Measurements from ENCODE around the gene CERK.
"Not testable (repeated sequence)": the region's sequence is repeated elsewhere in the genome, so short reads cannot be mapped to it uniquely, and the experiment has no call there.

Gene CERK

DNA sequence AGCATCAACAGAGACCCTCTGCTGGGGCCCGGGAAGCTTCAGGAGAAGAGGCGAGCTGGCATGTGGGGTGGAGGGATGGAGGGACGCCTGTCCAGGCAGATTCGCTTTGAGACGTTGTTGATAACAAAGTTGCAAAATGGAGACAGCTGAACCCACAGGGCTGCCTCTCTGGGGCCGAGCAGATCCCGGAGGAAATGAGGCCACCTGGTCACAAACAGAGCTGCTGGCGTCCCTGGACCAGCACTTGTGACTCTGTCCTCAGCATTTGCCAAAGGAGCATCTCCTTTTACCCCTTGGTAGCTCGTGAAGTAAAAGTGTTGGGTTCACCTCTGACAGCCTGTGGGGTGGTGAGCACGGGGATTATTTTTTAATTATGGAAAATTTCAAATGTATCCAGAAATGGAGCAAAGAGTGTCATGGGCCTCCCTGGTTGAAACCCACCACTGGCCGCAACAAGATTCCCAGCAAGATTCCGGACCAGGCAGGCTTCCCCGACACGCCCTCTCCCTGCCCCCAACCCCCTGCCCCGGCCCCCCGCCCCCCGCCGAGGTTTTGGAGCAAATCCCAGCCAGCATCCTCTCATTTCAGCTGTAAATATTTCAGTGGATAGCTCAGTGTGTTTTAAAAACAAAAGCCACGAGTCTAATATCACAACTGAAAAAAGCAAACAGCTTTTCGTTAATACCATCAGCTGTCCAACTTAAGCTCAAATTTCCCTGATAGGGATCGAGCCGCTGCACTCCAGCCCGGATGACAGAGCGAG is 97.6 kb downstream of the CERK start:
- DNase-seq: no peak

DNA sequence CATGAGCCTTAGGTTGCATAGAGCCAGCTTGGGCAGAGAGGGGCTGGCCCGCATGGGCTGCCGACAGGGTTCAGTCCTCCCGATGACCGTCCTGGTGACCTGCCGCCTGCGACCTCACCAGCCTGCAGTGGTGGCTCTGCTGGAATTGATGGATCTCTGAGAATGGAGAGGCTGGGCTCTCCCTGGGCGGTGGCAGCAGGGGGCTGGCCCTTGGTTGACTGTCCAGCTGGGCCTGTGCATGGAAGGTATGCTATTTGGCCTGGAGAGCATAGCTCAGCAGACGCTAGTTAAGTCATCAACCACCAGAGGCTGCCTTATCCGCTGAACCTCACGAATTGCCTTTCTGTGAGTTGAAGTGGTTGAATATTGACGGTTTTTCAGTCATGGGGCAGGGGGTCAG is 98.2 kb downstream of the CERK start:
- DNase-seq: no peak

DNA sequence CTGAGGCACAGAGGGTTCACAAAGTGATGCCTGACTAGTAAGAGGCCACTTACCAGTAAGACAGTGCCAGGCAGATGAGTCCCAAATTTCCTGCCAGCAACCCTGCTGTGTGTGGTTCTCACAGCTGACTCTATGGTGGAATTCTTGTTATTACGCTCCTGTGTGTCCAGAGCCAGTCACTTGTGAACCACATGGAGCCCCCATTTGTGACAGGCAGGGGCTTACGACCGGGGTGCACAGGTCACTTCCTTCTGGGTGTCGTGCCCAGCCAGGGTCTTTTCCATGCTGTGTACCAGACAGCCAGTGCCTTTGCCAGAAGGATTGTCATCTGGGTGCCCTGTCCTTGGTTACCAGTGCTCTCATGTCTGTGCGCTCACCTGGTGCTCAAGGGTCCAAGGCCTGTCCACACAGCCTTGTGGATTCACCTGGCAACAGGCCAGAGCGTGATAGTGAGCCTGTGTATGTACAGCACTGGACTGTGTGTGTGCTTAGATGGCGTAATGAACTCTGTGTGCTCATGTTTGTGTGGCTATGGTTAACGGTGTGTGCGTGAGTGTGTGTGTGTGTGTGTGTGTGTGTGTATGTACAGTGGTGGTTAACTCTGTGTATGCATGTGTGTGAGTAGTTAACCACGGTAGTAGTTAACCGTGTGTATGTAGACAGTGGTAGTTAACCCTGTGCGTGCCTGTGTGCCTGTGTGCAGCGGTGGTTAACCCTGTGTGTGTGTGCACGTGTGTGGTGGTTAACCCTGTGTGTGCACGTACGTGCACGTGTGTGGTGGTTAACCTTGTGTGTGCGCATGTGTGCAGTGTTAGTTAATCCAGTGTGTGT is 99.2 kb downstream of the CERK start:
- DNase-seq: no peak

DNA sequence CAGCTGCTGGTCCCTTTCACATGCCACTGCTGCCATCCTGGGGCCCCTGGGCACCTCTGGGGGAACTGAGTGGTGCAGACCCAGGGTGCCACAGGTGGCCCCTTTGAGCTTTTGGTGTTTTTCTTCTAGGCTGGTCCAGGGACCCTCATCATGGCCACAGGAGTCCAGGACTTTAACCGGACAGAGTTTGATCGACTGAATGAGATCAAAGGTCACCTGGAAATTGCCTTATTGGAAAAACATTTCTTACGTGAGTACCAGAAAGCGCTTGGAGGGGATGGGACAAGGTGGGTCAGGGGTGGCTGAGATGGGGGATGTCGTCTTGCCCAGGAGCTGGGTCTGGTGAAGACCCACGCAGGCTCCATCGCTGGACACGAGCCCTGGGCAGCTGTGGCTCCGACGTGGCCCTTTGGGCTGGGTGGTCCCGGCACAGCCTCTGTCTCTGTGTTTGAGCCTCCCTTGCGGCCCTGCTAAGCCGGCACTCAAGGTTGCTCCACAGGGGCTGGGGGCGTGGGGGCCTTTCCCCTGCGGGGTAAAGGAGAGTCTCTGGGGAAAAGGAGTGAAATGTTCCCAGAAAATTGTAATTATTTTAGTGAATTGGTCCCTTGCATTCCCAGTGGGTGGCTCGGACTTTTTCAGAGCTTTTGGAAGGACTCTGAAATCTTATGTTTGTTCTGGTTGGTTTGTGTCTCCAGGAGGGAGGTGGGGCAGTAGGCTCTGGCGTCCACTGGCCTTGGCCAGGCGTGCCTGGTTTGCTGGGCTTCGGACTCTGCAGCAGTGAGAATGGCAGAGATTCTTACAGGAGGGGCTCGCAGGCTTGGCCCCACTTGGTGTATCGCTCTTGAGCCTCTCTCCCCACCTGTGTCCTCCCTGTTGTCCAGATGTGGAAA is 100.1 kb downstream of the CERK start:
- DNase-seq: no peak

DNA sequence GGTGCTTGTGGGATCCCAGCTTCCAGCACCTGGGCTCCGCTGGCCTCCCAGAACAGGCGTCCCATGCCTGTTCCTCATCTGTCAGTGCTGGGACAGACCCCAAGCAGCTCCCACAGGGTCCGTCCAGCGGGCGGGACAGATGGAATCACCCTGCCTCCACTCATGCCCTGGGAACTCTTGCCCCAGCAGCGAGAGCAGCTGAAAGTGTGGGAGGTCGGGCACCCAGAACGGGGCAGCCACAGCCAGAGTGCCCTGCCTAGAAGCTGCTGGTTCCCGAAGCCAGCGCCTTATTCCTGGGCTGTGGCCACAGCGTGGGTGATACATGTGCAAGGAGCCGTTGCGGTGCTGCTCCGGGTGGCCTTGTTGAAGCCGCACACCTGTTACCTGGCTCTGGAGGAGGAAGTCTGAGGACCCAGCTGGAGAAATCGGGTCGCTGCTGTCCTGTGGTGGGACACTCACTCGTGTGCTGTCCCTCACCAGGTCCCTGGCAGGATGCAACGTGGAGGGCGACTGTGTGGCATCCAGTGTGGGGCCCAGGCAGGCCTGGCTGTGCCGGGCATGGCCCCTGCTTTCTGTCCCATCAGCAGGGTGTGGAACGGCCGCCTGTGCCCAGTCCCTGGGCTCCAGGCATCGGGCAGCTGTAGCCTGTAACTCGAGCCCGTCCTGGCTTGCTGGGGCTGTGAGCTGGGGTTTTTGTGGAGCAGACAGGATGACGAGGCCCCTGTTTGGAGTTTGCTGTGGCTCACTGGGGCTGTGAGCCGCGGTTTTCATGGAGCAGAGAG is 101.6 kb downstream of the CERK start:
- DNase-seq: no peak

DNA sequence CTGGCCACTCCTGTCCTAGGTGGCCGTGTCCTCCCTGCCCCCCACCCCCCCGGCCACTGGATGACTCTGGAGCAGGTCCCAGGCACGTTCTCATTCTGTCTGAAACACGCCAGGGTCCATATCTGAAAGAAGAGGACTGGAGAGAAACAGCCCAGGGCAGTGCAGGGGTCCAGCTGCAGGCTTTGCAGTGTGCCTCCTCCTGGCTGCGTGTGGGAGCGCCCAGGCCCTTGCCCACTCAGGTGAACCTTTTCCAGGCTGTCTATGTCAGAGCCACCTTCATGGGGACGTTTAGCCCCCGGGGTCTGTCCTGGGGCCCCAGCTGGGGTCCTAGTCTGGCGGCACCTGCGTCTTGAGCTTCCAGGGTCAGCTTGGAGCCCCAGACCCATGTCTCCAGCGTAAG is 102.3 kb downstream of the CERK start:
- DNase-seq: no peak

DNA sequence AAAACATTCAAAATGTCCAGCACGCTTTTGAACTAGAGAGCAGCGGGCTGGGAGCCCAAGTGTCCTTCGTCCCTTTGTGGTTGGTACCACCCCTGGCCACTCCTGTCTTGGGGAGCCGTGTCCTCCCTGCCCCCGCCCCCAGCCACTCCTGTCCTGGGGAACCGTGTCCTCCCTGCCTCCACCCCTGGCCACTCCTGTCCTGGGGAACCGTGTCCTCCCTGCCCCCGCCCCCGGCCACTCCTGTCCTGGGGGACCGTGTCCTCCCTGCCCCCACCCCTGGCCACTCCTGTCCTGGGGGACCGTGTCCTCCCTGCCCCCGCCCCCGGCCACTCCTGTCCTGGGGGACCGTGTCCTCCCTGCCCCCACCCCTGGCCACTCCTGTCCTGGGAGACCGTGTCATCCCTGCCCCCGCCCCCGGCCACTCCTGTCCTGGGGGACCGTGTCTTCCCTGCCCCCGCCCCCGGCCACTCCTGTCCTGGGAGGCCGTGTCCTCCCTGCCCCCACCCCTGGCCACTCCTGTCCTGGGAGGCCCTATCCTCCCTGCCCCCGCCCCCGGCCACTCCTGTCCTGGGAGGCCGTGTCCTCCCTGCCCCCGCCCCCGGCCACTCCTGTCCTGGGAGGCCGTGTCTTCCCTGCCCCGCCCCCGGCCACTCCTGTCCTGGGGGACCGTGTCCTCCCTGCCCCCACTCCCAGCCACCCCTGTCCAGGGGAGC is 102.9 kb downstream of the CERK start:
- not testable (repeated sequence) for DNase-seq
